Hematopoietic multipotent progenitor cell treated with erythropoietin and hydrocortisone succinate and interleukin-3 and kit ligand, for 6 days (in vitro differentiated cells): ENCODE data around the gene GOLGA2.

Experiments
- DNase-seq: peaks from one replicate; pipeline ENCODE4 v3.0.0-alpha.2; 2015

The GOLGA2 gene

DNA sequence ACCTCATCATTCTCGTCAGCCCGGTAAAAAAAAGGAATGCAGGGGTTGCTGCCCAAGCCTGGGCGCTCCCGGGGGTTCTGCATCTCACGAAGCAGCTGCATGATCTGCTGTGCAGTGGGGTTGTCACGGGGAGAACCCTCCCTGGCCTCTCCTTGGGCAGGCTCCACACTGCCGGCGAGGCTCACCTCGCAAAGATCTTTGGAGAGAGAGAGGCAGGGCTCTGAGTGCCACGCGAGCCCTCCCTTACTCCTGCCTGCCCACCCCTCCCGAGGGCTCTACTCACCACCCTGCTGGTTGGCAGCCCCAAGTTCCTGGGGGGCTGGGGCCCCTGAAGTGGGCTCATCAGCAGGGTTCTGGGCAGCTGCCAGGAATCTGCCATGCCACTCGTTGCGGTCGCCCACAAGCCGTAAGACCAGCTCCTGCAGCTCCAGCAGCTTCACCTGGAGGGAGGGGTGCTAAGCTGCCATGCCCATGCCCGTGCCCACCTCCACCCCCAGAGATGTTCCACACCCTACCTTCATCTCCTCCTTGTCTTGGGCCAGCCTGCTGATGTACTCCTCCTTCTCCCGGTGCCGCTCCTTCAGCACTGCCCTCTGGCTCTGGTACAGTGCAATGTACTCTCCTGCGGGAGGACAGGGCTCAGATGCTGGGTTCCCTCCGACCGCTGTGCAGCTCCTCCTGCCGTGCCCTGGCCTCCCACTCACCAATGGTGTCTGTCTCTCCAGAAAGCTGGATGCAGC, 18.6 kb downstream of the GOLGA2 start:
- no peak for DNase-seq

GRCh38 chr9:128254855-128255759, 20.7 kb downstream of the GOLGA2 start:
- DNase-seq, result peak; percentile 82

DNA sequence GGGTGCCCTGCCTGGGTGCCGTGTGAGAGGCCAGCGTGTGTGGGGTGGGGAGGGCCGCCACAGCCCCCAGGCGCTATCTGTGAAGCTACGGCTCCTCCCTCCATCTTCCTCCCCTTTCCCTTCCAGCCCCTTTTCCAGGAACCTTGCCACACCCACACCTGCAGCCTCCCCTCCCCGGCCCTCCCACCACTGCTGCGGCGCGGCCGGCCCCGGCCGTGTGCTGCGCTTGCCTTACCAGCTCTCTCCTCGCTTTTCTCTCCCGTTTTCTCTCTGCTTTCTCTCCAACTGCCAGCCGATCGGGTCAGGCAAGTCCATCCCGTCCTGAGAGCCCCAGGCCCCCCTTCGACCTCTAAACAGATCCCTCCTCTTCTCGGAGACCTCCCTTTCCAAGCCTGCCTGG, 21.4 kb downstream of the GOLGA2 start:
- no peak for DNase-seq

- no peak for DNase-seq
These were observed 21.8 kb downstream of the GOLGA2 start for GRCh38 chr9:128253991-128254346.

DNA sequence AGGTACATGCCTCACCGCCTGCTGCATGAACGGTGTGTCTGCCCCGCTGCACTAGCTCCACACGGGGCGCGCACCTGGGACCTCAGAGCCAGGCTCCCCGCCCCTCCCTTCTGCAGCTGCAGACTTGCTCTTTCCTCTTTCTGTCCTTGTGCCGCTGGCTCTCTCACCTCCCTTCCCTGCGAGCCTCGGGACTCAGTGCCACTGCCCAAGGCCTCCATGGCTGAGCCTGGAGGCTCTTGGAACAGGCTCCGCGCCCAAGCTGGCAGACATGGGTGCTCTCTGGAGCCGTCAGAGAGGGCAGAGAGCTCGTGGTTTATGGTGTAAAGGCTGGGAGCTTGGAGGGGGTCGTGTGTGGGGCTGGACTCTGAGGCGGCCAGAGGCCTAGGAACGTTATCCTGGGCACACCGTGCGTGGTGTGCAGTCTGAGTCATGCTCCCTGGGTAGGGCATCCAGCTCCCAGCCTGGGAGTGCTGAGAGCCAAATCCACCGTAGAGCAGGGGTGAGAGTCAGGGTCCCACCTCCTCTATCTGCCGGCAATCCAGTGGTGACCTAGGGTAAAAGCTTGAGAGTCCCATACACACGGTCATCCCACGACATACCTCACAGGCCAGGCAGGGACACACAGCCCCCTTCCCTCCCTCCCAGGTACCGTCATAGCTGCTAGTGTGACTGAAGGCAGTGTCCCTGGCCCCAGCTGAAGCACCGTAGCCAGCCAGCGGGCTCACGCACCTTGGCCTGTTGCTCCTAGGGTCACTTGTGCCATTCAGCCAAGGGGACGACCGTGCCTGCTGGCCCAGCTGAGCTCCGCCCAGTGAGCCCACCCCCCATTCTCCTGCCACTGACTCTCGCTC, 22.4 kb downstream of the GOLGA2 start:
- DNase-seq, result no peak

DNA sequence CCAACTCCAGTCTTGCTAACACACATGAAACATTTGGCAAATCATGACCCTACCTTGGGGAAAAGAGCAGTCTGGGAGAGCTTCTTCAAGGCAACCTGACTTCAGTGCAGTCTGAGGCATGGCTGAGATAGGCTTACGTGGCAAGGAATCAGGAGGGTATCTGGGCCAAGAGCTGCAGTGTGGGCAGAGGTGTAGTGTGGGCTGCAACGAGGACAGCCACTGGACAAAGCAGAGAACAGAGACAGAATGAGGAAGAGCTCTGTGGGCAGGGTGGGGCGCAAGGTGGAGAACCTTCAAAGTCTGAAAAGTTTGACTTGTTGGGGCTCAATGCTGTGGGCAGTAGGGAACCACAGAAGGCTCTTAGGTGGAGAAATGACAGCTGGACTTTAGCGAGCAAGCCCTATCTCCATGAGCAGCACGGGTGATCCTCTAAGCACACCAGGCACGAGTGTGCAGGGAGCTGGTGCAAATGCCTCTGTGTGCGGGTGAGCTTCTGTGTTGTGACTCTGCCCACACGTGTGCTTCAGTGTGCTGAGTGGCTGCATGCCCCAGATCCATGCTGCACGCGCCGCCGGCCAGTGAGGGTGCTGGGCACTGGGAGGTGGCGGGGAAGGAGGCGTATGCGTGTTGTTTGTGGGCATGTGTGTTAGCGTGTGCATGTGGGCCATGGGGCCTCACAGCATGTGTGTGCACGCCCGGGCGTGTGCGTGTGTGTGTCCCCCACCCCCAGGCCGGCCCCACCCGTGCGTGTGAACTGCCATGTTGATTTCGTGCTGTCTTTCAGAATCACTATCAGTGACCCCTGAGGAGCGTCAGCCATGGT, 23.3 kb downstream of the GOLGA2 start:
- DNase-seq, result no peak

DNA sequence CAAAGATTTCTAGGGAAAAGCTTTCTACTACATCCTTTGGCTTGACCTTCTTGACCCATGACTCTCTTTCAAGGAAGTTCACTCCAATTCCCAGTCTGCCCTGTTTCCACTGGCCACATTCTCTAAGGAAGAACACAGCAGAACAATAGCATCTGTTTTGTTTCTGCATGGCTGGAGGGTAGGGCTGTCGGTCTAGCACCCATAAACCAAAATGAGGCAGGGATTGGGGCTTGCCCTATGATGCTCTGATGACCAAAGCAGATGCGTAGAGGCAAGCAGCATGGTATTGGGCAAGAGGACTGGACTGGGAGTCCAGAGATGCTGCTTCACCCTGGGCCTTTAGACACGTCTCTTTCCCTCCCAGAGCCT, 24.1 kb downstream of the GOLGA2 start:
- no peak for DNase-seq

- no peak for DNase-seq
These were observed 24.7 kb downstream of the GOLGA2 start for GRCh38 chr9:128250839-128251731.

DNA sequence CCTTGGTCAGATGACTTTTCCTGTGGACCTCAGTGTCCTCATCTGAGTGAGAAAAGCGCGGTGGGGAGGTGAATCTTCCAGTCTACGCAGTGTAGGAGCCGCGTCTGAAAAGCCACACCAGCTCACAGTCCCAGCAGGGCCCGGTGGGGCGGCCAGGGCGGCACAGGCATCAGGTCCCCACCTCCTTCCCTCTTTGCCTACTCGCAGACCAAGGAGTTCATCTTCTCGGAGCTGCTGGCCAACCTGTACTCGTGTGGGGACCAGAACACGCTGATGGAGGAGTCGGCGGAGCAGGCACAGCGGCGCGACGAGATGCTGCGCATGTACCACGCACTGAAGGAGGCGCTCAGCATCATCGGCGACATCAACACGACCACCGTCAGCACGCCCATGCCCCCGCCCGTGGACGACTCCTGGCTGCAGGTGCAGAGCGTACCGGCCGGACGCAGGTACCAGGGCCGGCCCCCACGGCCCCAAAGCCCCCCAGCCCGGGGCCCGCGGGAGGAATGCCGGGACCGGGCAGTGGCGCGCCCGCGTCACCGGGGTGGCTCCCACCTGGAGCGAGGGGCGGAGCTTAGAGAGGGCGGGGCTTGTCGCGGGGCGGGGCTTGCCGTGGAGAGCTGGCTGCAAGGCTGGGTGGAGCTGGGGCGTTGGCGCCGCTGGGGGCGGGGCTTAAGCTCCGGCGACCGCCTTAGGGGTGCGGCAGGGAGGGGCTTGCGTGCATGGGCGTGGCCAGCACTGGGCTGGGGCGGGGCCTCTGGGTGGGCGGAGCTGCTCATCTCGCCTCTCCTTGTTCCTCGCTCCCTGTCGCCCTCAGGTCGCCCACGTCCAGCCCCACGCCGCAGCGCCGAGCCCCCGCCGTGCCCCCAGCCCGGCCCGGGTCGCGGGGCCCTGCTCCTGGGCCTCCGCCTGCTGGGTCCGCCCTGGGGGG, 25.6 kb downstream of the GOLGA2 start:
- DNase-seq, result peak; percentile 93

DNA sequence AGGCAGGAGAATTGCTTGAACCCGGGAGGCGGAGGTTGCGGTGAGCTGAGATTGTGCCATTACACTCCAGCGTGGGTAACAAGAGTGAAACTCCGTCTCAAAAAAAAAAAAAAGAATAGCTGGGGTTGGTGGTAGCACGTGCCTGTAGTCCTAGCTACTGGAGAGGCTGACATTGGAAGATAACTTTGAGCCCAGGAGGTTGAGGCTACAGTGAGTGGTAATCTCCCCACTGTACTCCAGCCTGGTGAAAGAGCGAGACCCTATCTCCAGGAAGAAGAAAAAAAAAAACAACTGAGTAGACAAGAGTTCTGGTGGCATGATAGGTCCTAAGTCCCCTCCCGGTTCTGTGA, 26.3 kb downstream of the GOLGA2 start:
- DNase-seq, result peak; percentile 86

- DNase-seq, result no peak
These were observed 28.5 kb downstream of the GOLGA2 start for GRCh38 chr9:128247226-128247803.

DNA sequence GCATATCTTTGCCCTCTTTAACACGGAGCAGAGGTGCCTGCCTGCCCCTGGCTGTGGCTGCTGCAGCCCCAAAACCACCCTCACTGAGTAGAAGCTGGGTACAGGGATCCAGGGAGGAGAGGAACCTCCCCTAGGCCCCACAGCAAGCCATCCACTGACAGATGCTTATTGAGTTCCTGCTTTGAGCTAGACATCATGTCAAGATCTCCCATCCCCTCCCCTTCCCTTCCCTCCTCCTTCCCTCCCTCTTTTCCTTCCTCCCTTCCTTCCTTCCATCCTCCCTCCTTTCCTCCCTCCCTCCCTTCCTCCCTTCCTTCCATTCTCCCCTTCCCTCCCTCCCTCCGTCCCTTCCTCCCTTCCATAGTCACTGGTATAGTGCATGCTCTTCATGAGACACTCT, 29.3 kb downstream of the GOLGA2 start:
- DNase-seq, result peak; percentile 33

DNA sequence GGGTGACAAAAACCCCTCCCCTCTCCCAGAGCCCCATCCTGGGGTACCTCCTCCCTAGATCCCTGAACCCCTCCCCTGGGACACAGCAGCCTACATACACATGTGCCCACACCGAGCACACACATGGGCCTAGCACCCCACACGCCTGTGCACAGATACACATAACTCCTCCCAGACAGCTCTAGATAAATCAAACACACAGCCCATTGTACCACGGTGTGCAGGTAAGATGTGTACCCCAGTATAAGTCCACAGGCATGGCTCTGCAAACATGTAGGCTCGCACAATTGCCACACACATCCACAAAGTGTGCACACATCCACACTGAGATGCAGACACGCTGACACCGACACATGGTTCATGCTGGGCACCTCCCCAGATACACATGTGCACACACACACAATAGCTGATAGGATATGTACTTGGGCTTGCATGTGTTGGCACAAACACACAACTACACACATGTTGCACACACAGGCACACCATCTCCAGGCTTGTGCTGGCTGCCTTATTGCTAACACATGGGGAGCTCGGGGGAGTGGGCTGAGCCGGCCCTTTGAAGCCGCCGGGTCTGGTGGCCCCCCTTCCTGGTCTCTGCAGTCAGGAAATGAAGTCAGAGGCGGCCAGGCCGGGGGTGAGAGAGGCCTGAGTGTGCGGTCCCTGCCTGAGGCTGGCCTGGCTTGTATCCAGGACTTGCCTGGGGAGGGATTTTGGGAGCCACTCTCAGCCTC, 30.2 kb downstream of the GOLGA2 start:
- peak; percentile 56 for DNase-seq

DNA sequence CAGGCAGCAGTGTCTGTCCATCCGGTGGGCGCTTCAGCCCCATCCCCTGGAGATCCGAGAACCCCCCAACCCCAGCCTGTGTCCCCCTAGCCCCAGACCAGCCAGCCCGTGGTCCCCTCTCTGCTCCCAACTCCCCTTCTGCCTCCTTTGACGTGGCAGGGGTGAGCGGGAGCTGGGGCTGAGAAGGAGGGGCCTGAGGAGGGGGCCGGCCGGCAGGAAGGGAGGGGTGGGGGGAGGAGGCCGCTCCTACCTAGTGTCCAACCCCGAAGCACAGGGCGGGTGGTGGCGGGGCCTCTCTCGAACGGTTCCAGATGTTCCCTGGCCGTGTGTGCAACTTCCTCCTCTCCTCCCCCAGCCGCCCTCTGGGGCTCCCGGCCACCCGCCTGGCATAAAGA, 31.0 kb downstream of the GOLGA2 start:
- DNase-seq, result peak; percentile 85

- no peak for DNase-seq
These were observed 31.5 kb downstream of the GOLGA2 start for GRCh38 chr9:128244091-128244836.

DNA sequence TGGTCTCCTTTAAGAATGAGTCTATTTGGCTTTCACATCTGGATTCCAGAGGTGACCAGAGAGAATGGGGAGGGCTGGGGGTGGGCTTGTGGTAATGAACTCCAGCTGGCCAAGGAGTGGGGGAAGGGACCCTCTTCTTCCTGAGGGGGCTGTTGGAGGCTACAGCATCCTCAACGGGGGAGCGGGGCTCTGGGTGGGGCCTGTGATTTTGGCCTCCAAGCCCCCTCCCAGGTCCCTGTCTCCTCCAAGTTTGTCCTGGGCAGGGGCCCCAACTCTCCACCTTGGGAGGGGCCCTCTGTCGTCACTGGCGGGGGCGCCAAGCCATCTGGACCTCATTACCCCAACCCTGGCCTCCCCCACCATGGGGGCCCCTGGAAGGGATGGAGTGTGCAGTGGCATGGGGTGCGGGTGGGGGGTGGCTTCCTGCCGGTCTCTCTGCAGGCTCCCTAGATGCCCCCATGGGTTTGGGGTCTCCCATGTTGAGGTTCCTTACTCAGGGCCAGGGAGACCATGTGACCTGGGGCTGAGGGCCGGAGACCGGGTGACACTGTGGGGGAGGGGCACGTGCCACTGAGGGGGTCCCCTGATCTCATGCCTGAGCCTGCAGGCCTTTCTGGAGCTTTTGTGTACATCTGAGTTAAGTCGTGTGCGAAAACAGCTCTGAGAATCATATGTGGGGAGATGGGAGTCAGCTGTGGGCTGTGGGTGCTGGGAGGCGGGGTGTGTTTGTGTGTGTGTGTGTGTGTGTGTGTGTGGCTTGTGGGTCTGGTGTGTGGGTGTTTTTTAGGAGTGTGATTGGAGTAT, 32.4 kb downstream of the GOLGA2 start:
- no peak for DNase-seq

DNA sequence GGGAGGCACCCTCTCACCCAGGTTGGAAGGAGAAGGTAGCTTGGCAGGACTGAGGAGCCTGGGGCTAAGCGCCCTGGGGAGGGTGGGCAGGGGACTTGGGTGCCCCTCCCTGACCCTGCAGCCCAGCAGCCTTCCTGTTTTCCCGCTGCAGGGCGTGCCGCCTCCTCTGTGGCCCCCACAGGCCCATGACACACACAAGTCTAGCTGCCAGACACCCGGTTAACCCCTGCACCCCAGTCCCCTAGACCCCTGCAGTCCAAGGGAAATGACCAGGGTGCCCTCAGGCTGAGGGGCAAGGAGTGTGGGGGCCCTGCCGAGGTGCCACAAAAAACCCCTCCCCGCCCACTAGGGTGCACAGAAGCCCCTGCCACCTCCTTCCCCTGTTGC, 33.0 kb downstream of the GOLGA2 start:
- DNase-seq, result no peak

- DNase-seq, result no peak
These were observed 33.7 kb downstream of the GOLGA2 start for GRCh38 chr9:128242124-128242523.
